Kidney glomerular epithelial cell (primary cell): ENCODE data around the gene ATP11B.
"Not testable (repeated sequence)": the region's sequence is repeated elsewhere in the genome, so short reads cannot be mapped to it uniquely, and the experiment has no call there.

Experiments
- DNase-seq: peaks from one replicate; lab custom pipeline; 2025; lab: John Stamatoyannopoulos, UW

ATP11B gene

GRCh38 chr3:182837855-182838454 lies 44.7 kb downstream of the ATP11B start:
- DNase-seq = no peak

GRCh38 chr3:182843478-182843877 lies 50.2 kb downstream of the ATP11B start:
- DNase-seq = no peak

GRCh38 chr3:182848906-182849305 lies 55.6 kb downstream of the ATP11B start:
- DNase-seq = no peak

- no peak for DNase-seq
Measured at GRCh38 chr3:182855076-182855475, 61.8 kb downstream of the ATP11B start.

- DNase-seq = no peak
Measured at GRCh38 chr3:182861348-182861747, 68.0 kb downstream of the ATP11B start.

GRCh38 chr3:182862159-182862860 lies 69.0 kb downstream of the ATP11B start:
- DNase-seq = no peak

GRCh38 chr3:182869059-182869458 lies 75.8 kb downstream of the ATP11B start:
- DNase-seq = no peak

- DNase-seq = not testable (repeated sequence)
Measured at GRCh38 chr3:182870917-182871316, 77.6 kb downstream of the ATP11B start.

GRCh38 chr3:182879031-182879611 lies 85.8 kb downstream of the ATP11B start:
- DNase-seq = no peak

GRCh38 chr3:182886497-182886896 lies 93.2 kb downstream of the ATP11B start:
- no peak for DNase-seq

- no peak for DNase-seq
Measured at GRCh38 chr3:182889948-182890629, 96.8 kb downstream of the ATP11B start.

GRCh38 chr3:182891364-182891763 lies 98.1 kb downstream of the ATP11B start:
- DNase-seq = no peak

GRCh38 chr3:182892226-182892625 lies 98.9 kb downstream of the ATP11B start:
- no peak for DNase-seq

GRCh38 chr3:182895513-182896112 lies 102.3 kb downstream of the ATP11B start:
- no peak for DNase-seq

GRCh38 chr3:182896553-182896952 lies 103.2 kb downstream of the ATP11B start:
- DNase-seq = no peak

GRCh38 chr3:182902236-182902635 lies 108.9 kb downstream of the ATP11B start:
- no peak for DNase-seq

GRCh38 chr3:182904164-182904563 lies 110.9 kb downstream of the ATP11B start:
- DNase-seq = no peak

- no peak for DNase-seq
Measured at GRCh38 chr3:182905623-182906022, 112.3 kb downstream of the ATP11B start.

GRCh38 chr3:182906036-182906435 lies 112.7 kb downstream of the ATP11B start:
- no peak for DNase-seq

GRCh38 chr3:182908471-182908870 lies 115.2 kb downstream of the ATP11B start:
- no peak for DNase-seq

- peak; percentile 78 for DNase-seq
Measured at GRCh38 chr3:182909318-182910040, 116.2 kb downstream of the ATP11B start.
